Measurements from ENCODE around the gene SLC12A8. TPM values are rescaled to one million over a fixed set of nuclear protein-coding genes. Genes with fewer than 3 reads are reported as not detected.
A peak's percentile ranks its signal among the peaks of the same experiment; 100 is the strongest.

The SLC12A8 gene
- total and polyA plus RNA-seq, 3 experiments from 2014 or later, result 0.91 to 1.0 TPM; not detected in 1

DNA sequence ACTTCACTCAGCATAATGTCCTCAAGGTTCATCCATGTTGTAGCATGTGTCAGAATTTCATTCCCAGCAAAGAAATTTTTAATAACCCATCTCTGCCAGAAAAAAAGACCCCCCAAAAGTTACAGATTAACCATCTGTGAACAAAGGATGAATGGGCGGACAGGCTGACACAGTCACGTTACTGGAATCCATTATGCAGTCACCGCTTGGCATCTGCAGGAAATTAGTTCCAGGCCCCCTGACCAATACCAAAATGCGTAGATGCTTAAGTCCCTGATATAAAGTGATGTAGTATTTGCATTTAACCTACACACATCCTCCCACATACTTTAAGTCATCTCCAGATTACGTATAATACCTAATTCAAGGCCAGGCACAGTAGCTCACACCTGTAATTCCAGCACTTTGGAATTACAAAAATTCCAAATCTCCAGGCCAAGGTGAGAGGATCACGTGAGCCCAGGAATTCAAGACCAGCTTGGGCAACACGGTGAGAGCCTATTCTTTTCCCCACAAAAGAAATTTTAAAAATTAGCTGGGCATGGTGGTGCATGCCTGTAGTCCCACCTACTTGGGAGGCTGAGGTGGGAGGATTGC, 1.5 kb upstream of the SLC12A8 start:
- Mint-ChIP-seq H3K27ac (no peak overlapping the region), H3K36me3 (peaks cover 0 to 1% (median 0%) of the 10 kb centered on the region in 3 donors), H3K4me3 (no peak overlapping the region), H3K9me3 (no peaks in the 10 kb centered on the region), H3K4me1 (peaks cover 11 to 29% (median 19%) of the 10 kb centered on the region in 3 donors), H3K27me3 (peaks cover 39 to 48% of the 10 kb centered on the region in 2 donors)
- DNase-seq, result no peak
- Histone ChIP-seq H3K4me3 (ENCODE audit: low read length) (no peak overlapping the region), H3K4me1 (ENCODE audit: insufficient read depth, low read length) (peaks cover 7% of the 10 kb centered on the region), H3K27ac (ENCODE audit: low read depth, low read length) (no peak overlapping the region), H3K36me3 (ENCODE audit: insufficient read depth, low read length) (no peaks in the 10 kb centered on the region), H3K9me3 (ENCODE audit: low read length) (no peaks in the 10 kb centered on the region), H3K27me3 (ENCODE audit: insufficient read depth, low read length, poor library complexity, severe bottlenecking) (peaks cover 27% of the 10 kb centered on the region)
- ChIA-PET CTCF (no interaction called here), POLR2A (no interaction called here)

DNA sequence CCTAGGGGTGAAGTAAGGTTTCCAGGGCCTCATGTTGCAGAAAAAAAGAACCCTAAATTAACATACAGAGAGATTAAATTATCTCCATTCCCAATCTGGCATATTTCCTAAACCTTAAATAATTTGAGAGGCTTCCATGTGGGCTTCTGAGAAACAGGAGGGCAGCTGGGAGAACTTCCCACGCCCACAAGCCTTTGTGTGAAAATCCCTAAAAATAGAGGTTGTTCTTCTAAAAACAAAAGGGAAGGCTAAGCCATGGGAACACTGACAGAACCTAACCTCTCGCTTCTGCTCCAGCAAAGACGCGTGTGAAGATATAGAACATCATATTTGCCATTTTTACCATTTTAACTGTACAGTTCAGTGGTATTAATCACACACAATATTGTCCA, 812 bp upstream of the SLC12A8 start:
- ChIA-PET POLR2A (no interaction called here), CTCF (no interaction called here)
- H3K27me3 Mint-ChIP-seq, result peaks cover 39 to 53% of the 10 kb centered on the region in 2 donors
- Histone ChIP-seq H3K9me3 (ENCODE audit: low read length) (no peaks in the 10 kb centered on the region), H3K4me3 (ENCODE audit: low read length) (no peak overlapping the region), H3K27ac (ENCODE audit: low read depth, low read length) (no peak overlapping the region), H3K4me1 (ENCODE audit: insufficient read depth, low read length) (peaks cover 7% of the 10 kb centered on the region), H3K36me3 (ENCODE audit: insufficient read depth, low read length) (no peaks in the 10 kb centered on the region), H3K27me3 (ENCODE audit: insufficient read depth, low read length, poor library complexity, severe bottlenecking) (peaks cover 27% of the 10 kb centered on the region)
- no peaks in the 10 kb centered on the region for H3K9me3 Mint-ChIP-seq
- peaks cover 11 to 29% (median 19%) of the 10 kb centered on the region in 3 donors for H3K4me1 Mint-ChIP-seq
- no peak for DNase-seq
- H3K4me3 Mint-ChIP-seq, result no peak overlapping the region
- H3K36me3 Mint-ChIP-seq, result peaks cover 0 to 1% (median 0%) of the 10 kb centered on the region in 3 donors
- no peak overlapping the region for H3K27ac Mint-ChIP-seq

DNA sequence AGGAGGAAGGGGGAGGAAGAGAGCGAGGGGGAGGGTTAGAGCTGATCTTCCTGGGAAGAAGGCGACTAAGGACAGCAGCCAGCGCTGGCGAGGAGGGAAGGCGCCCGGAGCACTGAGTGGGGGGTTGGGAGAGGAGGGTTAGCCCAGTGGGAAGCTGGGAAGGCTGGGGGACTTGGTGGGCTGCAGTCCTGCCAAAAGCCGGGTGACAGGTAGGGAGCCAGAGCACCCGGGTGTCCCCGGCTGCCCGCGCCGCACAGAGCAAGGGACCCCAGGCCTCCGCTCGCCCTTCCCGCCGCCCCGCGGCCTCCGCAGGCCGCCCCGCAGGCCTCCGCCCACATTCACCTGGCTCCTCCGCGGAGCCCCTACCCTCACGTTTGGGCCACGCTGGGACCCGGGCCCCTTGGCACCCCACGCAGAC, 448 bp downstream of the SLC12A8 start:
- Mint-ChIP-seq H3K9me3 (no peaks in the 10 kb centered on the region), H3K4me3 (peak overlapping the region in 4 of 7 donors; percentile 34 to 59 (median 54)), H3K27ac (no peak overlapping the region), H3K36me3 (peaks cover 0 to 1% (median 0%) of the 10 kb centered on the region in 3 donors), H3K4me1 (peaks cover 11 to 29% (median 19%) of the 10 kb centered on the region in 3 donors), H3K27me3 (peaks cover 45 to 61% of the 10 kb centered on the region in 2 donors)
- POLR2A ChIA-PET, result no interaction called here
- CTCF ChIA-PET, result no interaction called here
- H3K27me3 ChIP-seq (ENCODE audit: insufficient read depth, low read length, poor library complexity, severe bottlenecking), result peaks cover 27% of the 10 kb centered on the region
- peaks cover 7% of the 10 kb centered on the region for H3K4me1 ChIP-seq (ENCODE audit: insufficient read depth, low read length)
- no peaks in the 10 kb centered on the region for H3K36me3 ChIP-seq (ENCODE audit: insufficient read depth, low read length)
- no peak overlapping the region for H3K27ac ChIP-seq (ENCODE audit: low read depth, low read length)
- DNase-seq, result no peak
- no peak overlapping the region for H3K4me3 ChIP-seq (ENCODE audit: low read length)
- H3K9me3 ChIP-seq (ENCODE audit: low read length), result no peaks in the 10 kb centered on the region

DNA sequence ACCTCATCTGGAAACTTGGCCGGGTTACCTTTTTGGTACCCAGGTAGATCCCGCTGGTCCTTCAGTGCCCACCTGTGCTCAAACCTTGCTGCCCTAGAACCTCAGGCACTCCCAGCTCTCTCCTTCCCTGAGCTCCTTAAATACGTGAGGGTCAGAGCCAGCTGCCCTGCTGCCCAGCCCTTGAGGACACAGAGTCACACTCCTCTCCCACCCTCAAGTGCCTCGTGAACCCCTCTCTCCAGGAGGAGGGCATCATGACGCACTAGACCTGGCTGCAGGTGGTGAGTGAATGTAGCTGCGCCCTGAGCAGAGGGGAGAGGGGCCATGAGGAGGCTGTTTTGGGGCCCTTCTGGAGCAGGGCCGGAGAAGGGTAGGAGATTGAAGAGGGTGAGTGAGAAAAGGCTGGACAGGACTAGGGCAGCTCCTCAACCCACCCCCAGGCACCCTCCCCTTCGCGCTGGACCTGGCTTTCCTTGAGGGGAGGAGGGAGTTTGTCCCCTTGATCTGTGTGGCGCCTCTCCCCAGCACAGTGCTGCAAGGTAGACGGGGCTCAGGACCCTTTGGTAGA, 941 bp downstream of the SLC12A8 start:
- Histone ChIP-seq H3K27ac (ENCODE audit: low read depth, low read length) (no peak overlapping the region), H3K27me3 (ENCODE audit: insufficient read depth, low read length, poor library complexity, severe bottlenecking) (peaks cover 27% of the 10 kb centered on the region), H3K9me3 (ENCODE audit: low read length) (no peaks in the 10 kb centered on the region), H3K4me3 (ENCODE audit: low read length) (no peak overlapping the region), H3K36me3 (ENCODE audit: insufficient read depth, low read length) (no peaks in the 10 kb centered on the region), H3K4me1 (ENCODE audit: insufficient read depth, low read length) (peaks cover 7% of the 10 kb centered on the region)
- ChIA-PET CTCF (no interaction called here), POLR2A (no interaction called here)
- H3K27ac Mint-ChIP-seq, result no peak overlapping the region
- H3K4me3 Mint-ChIP-seq, result peak overlapping the region in 4 of 7 donors; percentile 34 to 59 (median 54)
- peaks cover 47 to 61% of the 10 kb centered on the region in 2 donors for H3K27me3 Mint-ChIP-seq
- H3K36me3 Mint-ChIP-seq, result peaks cover 0 to 1% (median 0%) of the 10 kb centered on the region in 3 donors
- H3K9me3 Mint-ChIP-seq, result no peaks in the 10 kb centered on the region
- no peak for DNase-seq
- H3K4me1 Mint-ChIP-seq, result peaks cover 11 to 29% (median 19%) of the 10 kb centered on the region in 3 donors

DNA sequence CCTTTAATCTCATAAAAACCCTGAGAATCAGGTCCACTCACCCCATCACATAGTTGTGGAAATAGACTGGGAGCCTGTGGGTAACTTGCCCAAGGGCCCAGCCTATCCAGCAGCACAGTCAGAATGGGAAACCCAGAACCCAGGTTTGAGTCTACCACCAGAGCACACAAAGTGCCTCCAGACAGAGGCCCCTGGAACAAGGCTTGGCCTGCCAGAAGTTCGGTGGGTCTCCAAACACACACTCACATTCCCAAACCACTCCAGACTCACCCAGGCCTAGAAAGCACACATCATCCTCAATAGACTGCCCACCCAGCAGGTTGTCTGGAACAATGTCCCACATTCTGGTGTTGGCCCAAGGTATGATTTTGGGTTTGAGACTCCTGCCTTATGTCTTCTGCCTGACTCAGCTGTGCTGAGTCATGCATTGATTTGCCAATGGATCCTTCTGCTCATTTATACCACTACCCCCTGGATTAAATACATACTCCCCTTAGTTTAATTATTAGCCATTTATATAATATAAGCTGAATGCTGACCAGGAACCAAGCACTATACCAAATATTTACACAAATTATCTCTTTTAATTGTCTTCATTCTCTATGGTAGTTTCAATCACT, 4.5 kb downstream of the SLC12A8 start:
- H3K36me3 ChIP-seq (ENCODE audit: insufficient read depth, low read length), result no peaks in the 10 kb centered on the region
- no peaks in the 10 kb centered on the region for H3K36me3 Mint-ChIP-seq
- no peaks in the 10 kb centered on the region for H3K4me1 ChIP-seq (ENCODE audit: insufficient read depth, low read length)
- H3K9me3 ChIP-seq (ENCODE audit: low read length), result no peaks in the 10 kb centered on the region
- H3K27ac ChIP-seq (ENCODE audit: low read depth, low read length), result no peak overlapping the region
- peaks cover 0 to 9% (median 4%) of the 10 kb centered on the region in 3 donors for H3K4me1 Mint-ChIP-seq
- no peak overlapping the region for H3K27ac Mint-ChIP-seq
- H3K27me3 ChIP-seq (ENCODE audit: insufficient read depth, low read length, poor library complexity, severe bottlenecking), result peaks cover 20% of the 10 kb centered on the region
- CTCF ChIA-PET, result no interaction called here
- no peak overlapping the region for H3K4me3 ChIP-seq (ENCODE audit: low read length)
- H3K27me3 Mint-ChIP-seq, result peaks cover 32 to 43% of the 10 kb centered on the region in 2 donors
- DNase-seq, result no peak
- no peak overlapping the region for H3K4me3 Mint-ChIP-seq
- H3K9me3 Mint-ChIP-seq, result no peaks in the 10 kb centered on the region
- POLR2A ChIA-PET, result no interaction called here

DNA sequence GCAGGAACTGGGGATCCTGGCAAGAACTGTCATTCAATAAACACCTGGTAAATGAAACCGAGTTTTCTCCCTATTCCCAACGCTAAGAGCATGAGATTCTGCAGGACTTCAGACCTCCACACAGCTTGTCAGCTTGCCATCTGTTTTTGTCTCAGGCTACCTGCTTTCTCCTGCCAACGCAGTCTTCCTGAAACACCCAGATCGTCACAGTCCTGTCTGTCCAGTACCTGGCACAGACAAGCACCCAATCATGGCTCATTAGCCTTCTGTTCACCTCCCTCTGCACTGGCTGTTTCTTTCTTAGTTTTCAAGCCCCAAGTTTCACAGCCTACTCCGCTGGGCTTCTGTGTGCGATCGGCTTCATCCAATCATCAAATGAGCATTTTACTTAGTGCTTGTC, 5.0 kb downstream of the SLC12A8 start:
- Histone ChIP-seq H3K27ac (ENCODE audit: low read depth, low read length) (no peak overlapping the region), H3K27me3 (ENCODE audit: insufficient read depth, low read length, poor library complexity, severe bottlenecking) (peaks cover 16% of the 10 kb centered on the region), H3K36me3 (ENCODE audit: insufficient read depth, low read length) (no peaks in the 10 kb centered on the region), H3K4me1 (ENCODE audit: insufficient read depth, low read length) (no peaks in the 10 kb centered on the region), H3K9me3 (ENCODE audit: low read length) (no peaks in the 10 kb centered on the region), H3K4me3 (ENCODE audit: low read length) (no peak overlapping the region)
- peaks cover 30 to 41% of the 10 kb centered on the region in 2 donors for H3K27me3 Mint-ChIP-seq
- peaks cover 0 to 1% (median 0%) of the 10 kb centered on the region in 3 donors for H3K36me3 Mint-ChIP-seq
- CTCF ChIA-PET, result no interaction called here
- peaks cover 0 to 7% (median 4%) of the 10 kb centered on the region in 3 donors for H3K4me1 Mint-ChIP-seq
- H3K27ac Mint-ChIP-seq, result no peak overlapping the region
- no peak overlapping the region for H3K4me3 Mint-ChIP-seq
- H3K9me3 Mint-ChIP-seq, result no peaks in the 10 kb centered on the region
- POLR2A ChIA-PET, result no interaction called here
- DNase-seq, result no peak

DNA sequence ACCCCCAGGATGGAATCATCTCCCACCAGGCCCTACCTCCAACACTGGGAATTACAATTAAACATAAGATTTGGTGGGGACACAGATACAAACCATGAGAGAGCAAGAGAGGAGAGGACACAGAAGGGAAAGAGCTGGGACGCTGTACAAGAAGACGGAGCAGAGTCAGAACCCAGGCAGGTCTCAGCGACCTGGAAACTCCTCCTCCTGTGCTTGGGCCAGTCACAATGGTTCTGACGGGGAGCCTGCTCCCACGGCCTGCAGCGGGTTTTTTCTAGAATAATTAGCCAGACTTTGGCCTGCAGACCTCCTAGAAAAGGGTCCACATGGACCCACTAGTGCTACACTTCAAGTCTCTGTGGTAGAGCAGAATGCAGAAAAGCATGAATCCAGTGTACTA, 5.6 kb downstream of the SLC12A8 start:
- Mint-ChIP-seq H3K27me3 (peaks cover 30 to 44% of the 10 kb centered on the region in 2 donors), H3K9me3 (peaks cover 0 to 5% (median 0%) of the 10 kb centered on the region in 5 donors), H3K4me3 (no peak overlapping the region), H3K27ac (no peak overlapping the region), H3K36me3 (peaks cover 0 to 6% (median 0%) of the 10 kb centered on the region in 3 donors), H3K4me1 (peaks cover 0 to 6% (median 4%) of the 10 kb centered on the region in 3 donors)
- H3K27ac ChIP-seq (ENCODE audit: low read depth, low read length), result no peak overlapping the region
- no peak overlapping the region for H3K4me3 ChIP-seq (ENCODE audit: low read length)
- DNase-seq, result no peak
- H3K9me3 ChIP-seq (ENCODE audit: low read length), result no peaks in the 10 kb centered on the region
- ChIA-PET POLR2A (no interaction called here), CTCF (no interaction called here)
- H3K36me3 ChIP-seq (ENCODE audit: insufficient read depth, low read length), result no peaks in the 10 kb centered on the region
- peaks cover 13% of the 10 kb centered on the region for H3K27me3 ChIP-seq (ENCODE audit: insufficient read depth, low read length, poor library complexity, severe bottlenecking)
- H3K4me1 ChIP-seq (ENCODE audit: insufficient read depth, low read length), result no peaks in the 10 kb centered on the region

DNA sequence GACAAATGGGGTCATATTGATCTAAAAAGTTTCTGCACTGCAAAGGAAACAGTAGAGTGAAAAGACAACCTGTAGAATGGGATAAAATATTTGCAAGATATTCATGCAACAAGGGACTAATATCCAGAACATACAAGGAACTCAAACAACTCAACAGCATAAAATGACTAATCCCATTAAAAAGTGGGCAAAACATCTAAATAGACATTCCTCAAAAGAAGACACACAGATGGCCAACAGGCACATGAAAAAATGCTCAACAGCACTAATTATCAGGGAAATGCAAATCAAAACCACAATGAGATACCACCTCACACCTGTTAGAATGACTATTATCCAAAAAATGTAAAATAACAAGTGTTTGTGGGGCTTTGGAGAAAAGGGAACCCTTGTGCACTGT, 8.8 kb downstream of the SLC12A8 start:
- Mint-ChIP-seq H3K27ac (no peak overlapping the region), H3K27me3 (peaks cover 8 to 16% of the 10 kb centered on the region in 2 donors), H3K4me3 (no peak overlapping the region), H3K9me3 (peaks cover 0 to 5% (median 0%) of the 10 kb centered on the region in 5 donors), H3K36me3 (peaks cover 0 to 6% (median 0%) of the 10 kb centered on the region in 3 donors), H3K4me1 (peaks cover 0 to 5% (median 3%) of the 10 kb centered on the region in 3 donors)
- H3K27ac ChIP-seq (ENCODE audit: low read depth, low read length), result no peak overlapping the region
- no peaks in the 10 kb centered on the region for H3K27me3 ChIP-seq (ENCODE audit: insufficient read depth, low read length, poor library complexity, severe bottlenecking)
- POLR2A ChIA-PET, result no interaction called here
- H3K4me3 ChIP-seq (ENCODE audit: low read length), result no peak overlapping the region
- H3K9me3 ChIP-seq (ENCODE audit: low read length), result no peaks in the 10 kb centered on the region
- CTCF ChIA-PET, result no interaction called here
- H3K4me1 ChIP-seq (ENCODE audit: insufficient read depth, low read length), result no peaks in the 10 kb centered on the region
- DNase-seq, result no peak
- no peaks in the 10 kb centered on the region for H3K36me3 ChIP-seq (ENCODE audit: insufficient read depth, low read length)
